Stimulated activated CD4-positive, alpha-beta T cell treated with anti-CD3 and anti-CD28 coated beads, Interleukin-1b, Interleukin-23, amount 100 ng/mL, for 4 hours (primary cell): Measurements from ENCODE around the gene EFCAB8.
A peak's percentile ranks its signal among the peaks of the same experiment; 100 is the strongest.

ENCODE experiments used
- DNase-seq, 2 donors: peaks; one replicate each; pipeline ENCODE4 v3.0.0-alpha.2; 2020; ENCODE audit warnings: low read depth in 2 of 2

EFCAB8 gene

GRCh38 chr20:32986331-32986966 is 127.7 kb downstream of the EFCAB8 start:
- no peak for DNase-seq

DNA sequence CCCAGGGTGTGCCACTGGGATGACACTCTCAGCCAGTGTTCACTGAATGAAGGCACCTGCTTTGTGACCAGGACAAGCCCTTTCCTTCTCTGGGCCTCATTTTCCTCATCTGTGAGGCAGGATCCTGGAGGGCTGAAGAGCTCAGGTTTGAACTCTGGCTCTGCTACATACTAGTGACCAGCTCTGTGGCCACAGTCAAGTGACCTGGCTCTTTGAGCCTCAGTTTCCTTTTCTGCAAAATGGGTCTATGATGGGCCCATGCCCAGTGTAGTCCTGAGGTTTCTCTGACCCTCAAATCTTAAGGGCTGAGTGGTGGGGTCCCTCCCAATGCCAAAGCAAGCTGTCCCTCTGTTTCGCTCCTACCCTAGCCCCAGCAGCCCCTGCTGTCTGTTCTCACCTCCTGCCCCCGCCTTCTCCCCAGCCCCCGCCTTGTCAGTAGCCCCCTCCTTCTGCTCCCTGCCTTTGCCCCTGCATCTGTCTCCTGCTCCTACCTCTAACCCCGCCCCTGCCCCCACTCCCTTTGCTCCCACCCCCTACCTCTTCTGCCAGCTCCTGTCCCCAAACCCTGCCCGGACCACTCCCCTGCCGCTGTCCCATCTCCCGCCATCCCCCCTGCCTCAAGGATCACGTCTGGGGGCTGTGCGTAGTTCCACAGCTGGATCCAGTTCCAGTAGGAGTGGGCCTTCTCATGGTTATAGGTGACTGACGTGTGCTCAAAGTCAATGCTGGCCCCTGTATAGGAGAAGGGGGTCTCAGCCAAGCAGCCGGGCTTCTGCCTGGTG is 128.5 kb downstream of the EFCAB8 start:
- DNase-seq = no peak

GRCh38 chr20:32988008-32988407 is 129.3 kb downstream of the EFCAB8 start:
- DNase-seq = no peak

DNA sequence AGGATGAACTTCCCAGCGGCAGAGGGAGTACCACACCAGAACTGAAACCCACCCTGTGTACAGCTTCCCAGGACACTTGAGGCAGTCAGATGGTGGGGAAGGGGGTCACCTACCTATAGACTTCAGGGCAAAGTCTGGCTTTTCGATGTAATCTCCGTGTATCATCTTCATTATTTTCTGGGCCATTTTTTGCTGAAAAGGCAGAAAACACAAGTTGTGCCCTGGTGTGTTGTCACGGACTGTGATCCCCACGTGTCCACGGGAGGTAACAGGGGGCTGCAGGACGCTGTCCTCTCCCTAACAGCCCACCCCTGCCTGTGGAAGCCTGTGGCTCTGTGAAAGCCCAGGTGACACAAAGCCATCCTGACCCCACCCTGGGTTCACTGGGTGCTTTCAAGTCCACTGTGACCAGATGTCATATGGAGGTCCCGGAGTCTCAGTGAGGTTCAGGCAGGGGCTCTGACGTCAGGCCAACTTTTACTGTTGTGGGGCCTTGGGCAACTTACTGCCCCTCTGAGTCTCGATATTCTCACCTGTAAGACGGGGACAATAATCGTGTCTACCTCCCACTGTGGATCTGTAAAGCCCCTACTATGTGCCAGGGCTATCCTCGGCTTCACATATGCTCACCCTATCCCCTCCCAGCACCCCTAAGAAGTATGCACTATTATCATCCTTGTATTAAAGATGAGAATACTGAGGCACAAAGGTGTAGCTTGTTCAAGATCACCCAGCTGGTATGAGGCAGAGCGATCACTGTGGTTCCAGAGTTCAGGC is 131.0 kb downstream of the EFCAB8 start:
- DNase-seq = no peak

DNA sequence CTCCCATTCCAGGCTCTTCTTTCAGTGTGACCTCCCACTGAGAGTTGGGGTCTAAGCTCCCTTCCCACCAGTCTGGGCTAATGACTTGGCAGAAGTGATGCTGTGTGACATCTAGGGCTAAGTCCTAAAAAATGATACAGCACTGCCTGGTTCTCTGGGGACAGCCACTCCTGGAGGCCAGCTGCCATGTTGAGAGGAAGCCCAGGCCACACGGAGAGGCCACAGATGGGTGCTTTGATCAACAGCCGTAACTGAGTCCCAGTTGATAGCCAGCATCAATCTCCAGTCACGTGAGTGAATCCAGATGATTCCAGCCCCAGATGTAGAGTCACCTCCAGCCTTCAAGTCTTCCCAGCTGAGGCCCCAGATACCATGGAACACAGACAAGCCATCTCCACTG is 131.7 kb downstream of the EFCAB8 start:
- DNase-seq = no peak

- no peak for DNase-seq
Measured at GRCh38 chr20:32991383-32991782, 132.7 kb downstream of the EFCAB8 start.

DNA sequence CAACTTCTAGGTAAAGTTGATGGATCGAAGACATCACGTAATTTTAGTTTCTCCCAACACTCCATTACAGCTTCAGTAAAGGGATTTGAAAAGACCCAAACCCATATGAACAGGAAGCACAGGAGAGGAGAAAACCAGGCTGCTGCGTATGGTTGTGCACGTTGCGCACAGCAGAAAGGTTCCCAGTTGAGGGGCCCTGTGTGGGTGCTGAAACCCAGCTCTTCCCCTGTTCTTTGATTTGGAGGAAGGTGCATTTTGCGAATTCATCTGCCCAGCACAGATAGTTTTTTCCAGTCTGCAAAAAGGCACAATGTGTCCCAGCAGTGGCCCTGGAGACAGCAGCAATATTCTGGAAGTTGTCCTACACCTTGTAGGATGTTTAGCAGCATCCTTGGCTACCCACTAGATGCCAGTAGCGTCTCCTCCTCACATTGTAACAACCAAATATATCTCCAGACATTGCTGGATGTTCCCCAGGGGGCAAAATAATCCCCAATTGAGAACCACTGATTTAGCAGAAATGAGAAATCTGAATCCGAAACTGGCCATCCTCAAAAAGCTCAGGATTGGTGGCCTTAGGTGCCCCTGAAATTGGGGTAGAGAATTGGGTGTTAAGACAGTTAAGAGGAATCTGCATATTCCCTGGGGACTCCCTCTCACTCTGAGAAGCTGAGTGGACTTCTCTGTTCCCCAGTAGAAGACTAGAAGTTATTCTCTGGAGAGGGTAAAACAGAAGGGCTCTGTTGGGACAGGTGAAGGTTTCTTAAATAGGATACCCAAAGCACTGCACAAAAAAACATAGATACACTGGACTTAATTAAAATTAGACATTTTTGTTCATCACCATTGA is 133.3 kb downstream of the EFCAB8 start:
- DNase-seq = no peak

DNA sequence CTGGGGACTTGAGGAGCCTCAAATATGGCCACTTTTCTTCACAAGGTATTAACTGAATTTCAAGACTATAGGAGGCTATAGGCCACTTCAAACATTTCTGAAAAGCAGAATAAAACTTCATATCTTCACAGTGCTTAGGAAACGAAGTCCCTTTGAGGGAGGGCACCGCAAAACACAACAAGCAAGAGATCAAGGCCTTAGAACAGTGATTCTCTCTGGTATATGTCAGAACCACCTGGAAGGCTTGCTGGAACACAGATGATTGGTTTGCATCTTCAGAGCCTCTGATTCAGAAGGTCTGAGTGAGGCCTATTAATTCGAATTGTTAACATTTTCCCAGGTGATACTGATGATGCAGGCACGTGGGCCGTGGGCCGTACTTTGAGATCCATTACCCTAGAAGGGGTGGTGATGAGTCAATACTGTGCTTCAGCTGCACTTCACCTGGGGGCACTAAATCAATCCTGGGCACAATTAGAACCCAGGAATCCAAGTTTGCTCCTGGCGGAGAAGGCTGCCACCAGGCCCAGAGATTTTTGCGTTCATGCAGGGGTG is 134.8 kb downstream of the EFCAB8 start:
- no peak for DNase-seq

GRCh38 chr20:32995802-32996201 is 137.1 kb downstream of the EFCAB8 start:
- DNase-seq = no peak

DNA sequence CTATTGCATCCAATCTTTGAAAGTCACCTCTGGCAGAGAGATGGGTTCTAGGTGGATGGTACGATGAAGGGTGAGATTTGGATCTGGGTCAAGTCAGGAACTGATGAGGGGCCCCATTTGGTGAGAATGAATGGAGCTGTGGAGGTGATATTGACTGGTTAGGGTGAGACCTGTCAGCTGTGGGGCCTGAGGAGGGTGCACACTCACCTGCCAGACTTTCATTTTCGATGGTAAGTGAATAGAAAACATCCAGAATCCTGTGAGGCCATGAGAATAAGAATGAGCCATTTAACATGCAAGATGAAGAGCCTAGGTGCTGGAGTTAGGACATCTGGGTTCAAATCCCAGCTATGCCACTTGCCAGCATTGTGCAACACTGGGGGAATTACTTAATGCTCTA is 138.7 kb downstream of the EFCAB8 start:
- no peak for DNase-seq

DNA sequence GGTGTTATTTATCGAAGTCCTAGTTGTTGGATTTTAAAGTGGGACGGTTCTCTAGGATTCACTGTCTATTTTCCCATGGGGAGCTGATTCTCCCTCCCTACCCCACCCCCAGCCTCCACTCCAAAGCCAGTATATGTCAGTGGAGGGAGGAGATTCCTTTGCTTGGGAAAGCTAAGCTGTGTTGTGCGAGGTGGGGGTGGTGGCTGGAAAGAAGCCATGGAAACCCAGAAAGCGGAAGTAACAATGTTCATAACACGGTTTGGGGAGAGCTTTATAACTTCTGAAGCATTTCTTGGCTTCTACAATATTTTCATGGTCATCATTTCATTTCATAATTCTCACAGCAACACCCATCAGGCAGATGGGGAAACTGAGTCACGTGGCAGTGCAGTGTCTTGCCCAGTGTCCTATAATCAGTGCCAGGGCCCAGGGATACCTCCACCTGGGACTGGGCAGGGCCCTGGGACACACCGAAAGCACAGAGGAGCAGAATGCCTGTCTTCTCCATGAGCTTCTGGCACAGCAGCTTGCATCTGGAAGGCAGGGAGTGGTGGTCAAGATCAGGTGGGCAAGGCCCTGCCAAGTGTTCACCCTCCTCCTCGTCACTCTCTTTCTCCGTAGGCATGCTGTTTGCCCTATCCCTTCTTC is 141.0 kb downstream of the EFCAB8 start:
- no peak for DNase-seq

GRCh38 chr20:33000802-33001466 is 142.2 kb downstream of the EFCAB8 start:
- no peak for DNase-seq

GRCh38 chr20:33002087-33002808 is 143.5 kb downstream of the EFCAB8 start:
- no peak for DNase-seq

DNA sequence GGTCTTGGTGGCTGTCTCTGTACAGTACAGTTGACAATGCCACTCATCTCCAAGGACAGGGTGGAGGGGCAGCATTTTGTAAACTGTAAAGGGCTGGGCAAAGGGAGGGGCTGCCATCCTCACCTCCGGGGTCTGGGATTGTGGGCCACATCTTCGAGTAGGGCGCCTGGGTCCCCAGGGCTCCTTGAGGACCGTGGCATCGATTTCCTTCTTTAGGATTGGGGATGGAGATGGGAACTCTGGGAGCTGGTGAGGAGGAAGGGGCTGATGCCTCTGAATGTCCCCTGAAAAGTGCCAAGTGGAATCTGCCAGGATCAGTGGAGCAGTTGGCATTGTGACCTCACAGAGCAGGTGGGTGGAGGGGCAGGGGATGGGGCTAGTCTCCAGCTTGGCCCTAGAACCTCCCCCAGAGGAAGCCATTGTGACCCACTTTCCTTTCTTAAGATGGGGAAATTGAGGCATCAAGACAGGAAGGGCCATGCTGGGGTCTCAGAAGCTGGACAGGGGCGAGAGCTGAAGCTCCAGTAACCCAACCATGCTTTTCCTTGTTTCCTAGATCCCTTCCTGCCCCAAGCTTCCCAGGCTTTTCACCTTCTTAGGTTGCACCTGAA is 145.5 kb downstream of the EFCAB8 start, which contains the start of gene SUN5:
TSS of gene SUN5 (minus strand) at position 293 of the 611 bp plus-strand sequence. CDS start at position 200, 93 bp downstream.
- DNase-seq = no peak

GRCh38 chr20:33005132-33005566 is 146.4 kb downstream of the EFCAB8 start:
- DNase-seq = peak in 1 of 2 donors; percentile 39

DNA sequence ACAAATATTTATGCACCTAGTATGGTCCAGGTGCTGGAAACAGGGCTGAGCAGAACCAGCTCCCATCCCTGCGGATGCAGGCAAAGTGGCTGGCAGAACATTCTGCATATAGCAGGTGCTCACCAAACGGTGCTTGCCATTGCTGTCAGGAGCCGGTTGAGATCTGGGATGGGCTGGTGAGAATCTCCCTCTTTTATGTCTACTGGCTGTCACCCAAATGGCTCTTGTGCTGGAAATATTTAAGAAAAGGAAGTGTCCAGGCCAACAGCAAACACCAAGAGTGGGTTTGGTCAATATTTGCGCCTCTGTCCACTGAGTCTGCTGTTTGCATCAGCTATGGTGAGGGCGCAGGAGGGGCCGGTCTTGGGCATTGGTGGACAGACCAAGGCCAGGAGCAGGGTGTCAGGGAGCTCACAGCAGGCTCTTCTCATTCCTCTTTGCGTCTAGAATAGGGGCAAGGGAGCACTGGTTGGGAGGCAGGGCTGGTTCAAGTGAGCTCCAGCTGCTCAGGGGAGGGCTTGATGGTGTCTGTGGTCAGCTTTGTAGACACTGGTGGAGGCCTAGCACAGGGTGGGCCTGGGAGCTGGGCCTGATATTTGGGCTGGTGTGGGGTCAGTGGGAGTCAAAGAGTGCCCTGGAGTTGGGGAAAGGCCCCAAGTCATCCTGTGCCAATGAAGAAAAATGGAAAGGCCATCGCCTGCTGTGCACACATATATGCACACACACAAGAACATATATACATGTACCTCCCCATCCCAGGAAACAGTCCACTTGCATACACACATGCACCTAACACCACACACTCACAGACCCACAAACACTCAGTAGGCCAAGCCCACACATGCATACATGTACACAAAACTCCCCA is 147.4 kb downstream of the EFCAB8 start:
- DNase-seq = no peak

GRCh38 chr20:33006776-33007375 is 148.2 kb downstream of the EFCAB8 start:
- no peak for DNase-seq
